OCI-LY3 (cell line): Measurements from ENCODE around the gene LTN1.

Source experiments
- H2AFZ ChIP-seq: fragments of 200-600, 300-600 bp; shearing (Covaris generic); 2 replicates; pipeline ENCODE4 v1.6.0; 2014; ENCODE audit warnings: antibody characterized with exemption, low read depth, low read length
- H3K27ac ChIP-seq: fragments of 200-600, 300-600 bp; sonication (generic); 2 replicates; pipeline ENCODE4 v1.5.1; 2014; ENCODE audit warnings: mild to moderate bottlenecking, low read length, moderate library complexity, mixed read lengths
- H3K27me3 ChIP-seq: fragments of 200-600, 300-600 bp; sonication (generic); 2 replicates; pipeline ENCODE4 v1.6.1; 2014; ENCODE audit warnings: low read depth, low read length, mixed read lengths
- H3K36me3 ChIP-seq: fragments of 200-600, 300-600 bp; sonication (generic); replicated peaks from 2 replicates; pipeline ENCODE3; 2014; ENCODE audit warnings: low read depth, low read length, mixed read lengths
- H3K4me1 ChIP-seq: fragments of 300-600, 200-600 bp; sonication (generic); 2 replicates; pipeline ENCODE4 v1.6.1; 2014; ENCODE audit warnings: low read length, mixed read lengths
- H3K4me2 ChIP-seq: fragments of 200-600, 300-600 bp; sonication (generic); 2 replicates; pipeline ENCODE4 v1.6.1; 2014; ENCODE audit warnings: low read length, mixed read lengths
- H3K4me3 ChIP-seq: fragments of 300-600, 200-600 bp; sonication (generic); 2 replicates; pipeline ENCODE4 v1.5.1; 2014; ENCODE audit warnings: antibody characterized with exemption, mild to moderate bottlenecking, low read length, moderate library complexity
- H3K79me2 ChIP-seq: fragments of 300-600, 200-600 bp; shearing (Covaris generic); 2 replicates; pipeline ENCODE4 v1.6.1; 2014; ENCODE audit warnings: mild to moderate bottlenecking, low read length, mixed read lengths
- H3K9ac ChIP-seq: fragments of 300-600, 200-600 bp; shearing (Covaris generic); 2 replicates; pipeline ENCODE4 v1.6.0; 2014; ENCODE audit warnings: mild to moderate bottlenecking, low read length, moderate library complexity
- H3K9me3 ChIP-seq: fragments of 200-600, 300-600 bp; shearing (Covaris generic); 2 replicates; pipeline ENCODE4 v1.6.1; 2014; ENCODE audit warnings: low read length, mixed read lengths; ENCODE audit not compliant: insufficient read depth
- H4K20me1 ChIP-seq: fragments of 200-600, 300-600 bp; sonication (generic); 2 replicates; pipeline ENCODE4 v1.6.1; 2016; ENCODE audit warnings: low read length, mixed read lengths; ENCODE audit not compliant: insufficient read depth
- EZH2phosphoT487 ChIP-seq: fragments of 200-600 bp; shearing (Covaris generic); IDR thresholded peaks from 2 replicates; pipeline ENCODE4 v1.6.1; 2018; ENCODE audit warnings: antibody characterized with exemption, mixed run types, low read depth
- TF ChIP-seq, protein P1 (sequence below): fragments of 200-600, 300-600 bp; sonication (generic); IDR thresholded peaks from 2 replicates; pipeline ENCODE4 v1.5.1; 2014; ENCODE audit warnings: antibody characterized with exemption, low read length, low read depth

LTN1 gene

GRCh38 chr21:28885853-28886177 is 106.9 kb downstream of the LTN1 start:
- Histone ChIP-seq H2AFZ (peak overlapping the region; percentile 97; the same call in 1 of the 2 replicates), H4K20me1 (no peaks in the 10 kb centered on the region), H3K27ac (no peak overlapping the region), H3K4me2 (peak overlapping the region; percentile 79), H3K79me2 (peaks cover 7% of the 10 kb centered on the region), H3K4me1 (peaks cover 16% of the 10 kb centered on the region), H3K27me3 (no peaks in the 10 kb centered on the region), H3K9me3 (no peaks in the 10 kb centered on the region), H3K9ac (no peak overlapping the region), H3K36me3 (peaks cover 14% of the 10 kb centered on the region), H3K4me3 (peak overlapping the region; percentile 76)
- TF ChIP-seq EZH2phosphoT487 = no peak
- TF ChIP-seq, protein P1, sequence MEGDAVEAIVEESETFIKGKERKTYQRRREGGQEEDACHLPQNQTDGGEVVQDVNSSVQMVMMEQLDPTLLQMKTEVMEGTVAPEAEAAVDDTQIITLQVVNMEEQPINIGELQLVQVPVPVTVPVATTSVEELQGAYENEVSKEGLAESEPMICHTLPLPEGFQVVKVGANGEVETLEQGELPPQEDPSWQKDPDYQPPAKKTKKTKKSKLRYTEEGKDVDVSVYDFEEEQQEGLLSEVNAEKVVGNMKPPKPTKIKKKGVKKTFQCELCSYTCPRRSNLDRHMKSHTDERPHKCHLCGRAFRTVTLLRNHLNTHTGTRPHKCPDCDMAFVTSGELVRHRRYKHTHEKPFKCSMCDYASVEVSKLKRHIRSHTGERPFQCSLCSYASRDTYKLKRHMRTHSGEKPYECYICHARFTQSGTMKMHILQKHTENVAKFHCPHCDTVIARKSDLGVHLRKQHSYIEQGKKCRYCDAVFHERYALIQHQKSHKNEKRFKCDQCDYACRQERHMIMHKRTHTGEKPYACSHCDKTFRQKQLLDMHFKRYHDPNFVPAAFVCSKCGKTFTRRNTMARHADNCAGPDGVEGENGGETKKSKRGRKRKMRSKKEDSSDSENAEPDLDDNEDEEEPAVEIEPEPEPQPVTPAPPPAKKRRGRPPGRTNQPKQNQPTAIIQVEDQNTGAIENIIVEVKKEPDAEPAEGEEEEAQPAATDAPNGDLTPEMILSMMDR = no peak

DNA sequence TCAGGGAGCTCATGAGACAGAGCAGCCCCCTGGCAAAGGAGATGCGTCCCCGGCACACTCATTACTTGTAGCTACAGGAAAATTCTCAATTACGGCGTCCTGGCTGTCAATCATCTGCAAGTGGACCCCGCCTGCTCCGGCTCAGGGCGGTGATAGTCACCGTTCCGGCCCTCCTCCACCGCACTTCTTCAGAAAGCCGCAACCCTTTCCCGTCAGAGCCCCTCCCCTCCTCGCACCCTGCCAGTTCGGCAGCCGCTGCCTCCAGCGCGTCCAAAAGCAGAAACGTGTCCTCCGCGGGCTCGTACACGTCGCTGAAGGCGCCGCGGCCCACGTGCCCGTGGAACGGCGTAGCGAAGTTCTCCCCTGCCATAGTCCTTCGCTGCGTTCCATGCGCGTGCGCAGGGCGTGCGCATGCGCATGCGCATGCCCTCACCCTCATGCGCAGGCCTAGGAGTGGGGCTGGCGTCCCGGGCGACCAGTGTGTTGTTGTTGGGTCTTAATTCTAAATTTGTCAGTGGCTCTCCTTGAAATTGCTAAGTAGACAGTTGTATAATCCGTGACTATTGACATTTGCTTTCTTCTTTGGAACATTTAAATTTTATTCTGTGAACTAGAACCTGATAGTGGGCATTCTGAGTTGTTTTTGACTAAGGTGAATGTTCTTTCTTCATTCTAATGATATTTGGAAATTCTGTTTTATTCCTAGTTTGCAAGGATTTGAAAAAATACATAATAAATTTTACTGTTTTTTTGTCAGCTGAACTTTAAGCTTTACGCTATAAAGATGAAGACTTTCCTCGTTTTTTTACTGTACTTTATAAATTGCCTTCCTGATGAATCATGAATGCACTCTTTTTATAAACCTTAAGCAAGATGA is 107.5 kb downstream of the LTN1 start:
- Histone ChIP-seq H3K4me1 (peaks cover 16% of the 10 kb centered on the region), H3K79me2 (peaks cover 7% of the 10 kb centered on the region), H3K4me2 (peak overlapping the region; percentile 79), H3K9me3 (no peaks in the 10 kb centered on the region), H3K27ac (peak overlapping the region; percentile 92), H2AFZ (peak overlapping the region; percentile 97), H3K9ac (peak overlapping the region; percentile 66), H3K36me3 (peaks cover 14% of the 10 kb centered on the region), H3K27me3 (no peaks in the 10 kb centered on the region), H4K20me1 (no peaks in the 10 kb centered on the region), H3K4me3 (peak overlapping the region; percentile 76)
- TF ChIP-seq, protein P1 = no peak
- no peak for TF ChIP-seq EZH2phosphoT487

DNA sequence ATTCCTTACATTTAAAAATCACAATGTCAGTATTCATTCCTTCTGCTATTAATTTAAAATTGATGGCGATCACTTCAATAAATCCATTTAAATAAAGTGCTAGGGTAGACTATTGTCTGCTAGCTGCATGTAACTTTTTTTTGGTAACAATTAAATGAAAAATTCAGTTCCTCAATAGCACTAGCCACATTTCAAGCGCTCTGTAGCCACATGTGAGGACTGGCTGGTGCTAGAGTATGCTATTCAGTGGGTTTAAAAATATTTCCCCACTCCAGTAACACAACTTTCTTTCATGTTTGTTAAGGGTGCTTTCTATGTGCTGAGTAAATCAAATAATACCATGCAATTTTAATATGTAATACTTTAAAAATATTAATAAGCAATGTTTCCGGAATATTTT is 108.2 kb downstream of the LTN1 start:
- Histone ChIP-seq H3K79me2 (peaks cover 7% of the 10 kb centered on the region), H3K9ac (peak overlapping the region; percentile 66), H3K27ac (peak overlapping the region; percentile 92), H3K27me3 (no peaks in the 10 kb centered on the region), H3K4me2 (peak overlapping the region; percentile 79), H3K9me3 (no peaks in the 10 kb centered on the region), H2AFZ (peak overlapping the region; percentile 97), H3K36me3 (peaks cover 14% of the 10 kb centered on the region), H4K20me1 (no peaks in the 10 kb centered on the region), H3K4me3 (peak overlapping the region; percentile 76), H3K4me1 (peaks cover 16% of the 10 kb centered on the region)
- TF ChIP-seq, protein P1 = no peak
- TF ChIP-seq EZH2phosphoT487 = no peak

GRCh38 chr21:28883931-28884330 is 108.7 kb downstream of the LTN1 start:
- Histone ChIP-seq H3K9ac (peak overlapping the region; percentile 66), H2AFZ (peak overlapping the region; percentile 21; the same call in 1 of the 2 replicates)
- TF ChIP-seq, protein P1 = no peak
- TF ChIP-seq EZH2phosphoT487 = no peak

More at GRCh38 chr21:28883931-28884330, 108.7 kb downstream of the LTN1 start:
- Histone ChIP-seq H3K4me1 (peaks cover 16% of the 10 kb centered on the region), H3K36me3 (peaks cover 14% of the 10 kb centered on the region), H3K27me3 (no peaks in the 10 kb centered on the region), H3K79me2 (peaks cover 7% of the 10 kb centered on the region), H3K9me3 (no peaks in the 10 kb centered on the region), H4K20me1 (no peaks in the 10 kb centered on the region), H3K4me3 (peak overlapping the region; percentile 76), H3K4me2 (peak overlapping the region; percentile 79), H3K27ac (peak overlapping the region; percentile 92)
